GM10248 (cell line): ENCODE results near the gene PAX5.

ENCODE experiments used
- CTCF ChIA-PET: fragments of 300-600 bp; sonication (Branson Sonifier 250); formaldehyde crosslinking; extraction: SDS; loops from one replicate; lab custom pipeline; 2021; ENCODE audit warnings: antibody characterized with exemption; lab: Yijun Ruan, JAX
- POLR2A ChIA-PET: fragments of 350-650 bp; sonication (Branson Sonifier 250); formaldehyde crosslinking; extraction: SDS; loops from one replicate; lab custom pipeline; 2020; ENCODE audit warnings: antibody characterized with exemption; lab: Yijun Ruan, JAX
- DNase-seq: peaks from one replicate; pipeline ENCODE4 v3.0.0; 2012; ENCODE audit errors: extremely low spot score
- CTCF ChIP-seq: IDR thresholded peaks from 2 replicates; pipeline ENCODE4 v1.5.1; 2012; ENCODE audit warnings: mild to moderate bottlenecking, low read depth; ENCODE audit errors: extremely low read depth, missing control alignments, control extremely low read depth

The PAX5 gene

GRCh38 chr9:36842560-36843530 lies 191.2 kb downstream of the PAX5 start:
- DNase-seq: no peak
- ChIA-PET CTCF (interaction anchor here (0.6 to 2.6 kb wide), 2 partner anchors 11 to 39 kb away, joined by 3 to 13 read pairs; no protein-coding TSS in a partner anchor), POLR2A (no interaction called here)
- TF ChIP-seq CTCF: no peak

- ChIA-PET CTCF (interaction anchor here (1.0 to 2.9 kb wide), 5 partner anchors 10 to 112 kb away, joined by 3 to 8 read pairs (median 4); no protein-coding TSS in a partner anchor), POLR2A (no interaction called here)
- DNase-seq: no peak
- no peak for TF ChIP-seq CTCF
These were observed 193.1 kb downstream of the PAX5 start for GRCh38 chr9:36840898-36841536.

GRCh38 chr9:36839131-36839885 lies 194.8 kb downstream of the PAX5 start:
- ChIA-PET CTCF (interaction anchor here (0.5 to 2.9 kb wide), 4 partner anchors 11 to 435 kb away, joined by 3 to 8 read pairs (median 3); no protein-coding TSS in a partner anchor), POLR2A (no interaction called here)
- no peak for DNase-seq
- no peak for TF ChIP-seq CTCF

- DNase-seq: no peak
- POLR2A ChIA-PET: no interaction called here
- TF ChIP-seq CTCF: no peak
- CTCF ChIA-PET: interaction anchor here (1.0 to 1.7 kb wide), 2 partner anchors 11 to 48 kb away, joined by 3 to 4 read pairs; no protein-coding TSS in a partner anchor
These were observed 196.3 kb downstream of the PAX5 start for GRCh38 chr9:36837431-36838405.

- POLR2A ChIA-PET: interaction anchor here (0.6 kb wide), 1 partner anchor 1061 kb away, joined by 3 read pairs; no protein-coding TSS in a partner anchor
- DNase-seq: no peak
- CTCF ChIA-PET: no interaction called here
- no peak for TF ChIP-seq CTCF
These were observed 197.6 kb downstream of the PAX5 start for GRCh38 chr9:36836486-36836885.
